SH-SY5Y (cell line): ENCODE results near the gene SOCS4.

Source experiments
- GATA2 ChIP-seq: IDR thresholded peaks from 2 replicates; pipeline ENCODE4 v1.6.1; 2011; ENCODE audit warnings: mild to moderate bottlenecking, low read depth, low read length
- GATA3 ChIP-seq: IDR thresholded peaks from 2 replicates; pipeline ENCODE4 v1.6.1; 2011; ENCODE audit warnings: low read depth, mild to moderate bottlenecking, low read length, moderate library complexity

The SOCS4 gene

GRCh38 chr14:55026793-55027561, at the start of gene SOCS4, which contains the start of gene WDHD1:
Gene SOCS4 (plus strand): TSS chr14:55027236. CDS start chr14:55043042, 15,806 bp downstream.
Gene WDHD1 (minus strand): TSS chr14:55027099. CDS start chr14:55026787, 312 bp downstream.
- TF ChIP-seq GATA2 = no peak; the same call in 1 of the 2 replicates
- no peak for TF ChIP-seq GATA3

GRCh38 chr14:54979039-54979438, 48.0 kb upstream of the SOCS4 start:
- no peak for TF ChIP-seq GATA3
- TF ChIP-seq GATA2 = no peak

- TF ChIP-seq GATA3 (no peak), GATA2 (no peak)
Measured at GRCh38 chr14:54981698-54982097, 45.3 kb upstream of the SOCS4 start.

- no peak for TF ChIP-seq GATA3
- TF ChIP-seq GATA2 = no peak
Measured at GRCh38 chr14:54985156-54985555, 41.9 kb upstream of the SOCS4 start.

- TF ChIP-seq GATA2 = no peak
- TF ChIP-seq GATA3 = no peak
Measured at GRCh38 chr14:55000381-55000780, 26.7 kb upstream of the SOCS4 start.

GRCh38 chr14:55005071-55005470, 22.0 kb upstream of the SOCS4 start:
- TF ChIP-seq GATA3 = no peak
- no peak for TF ChIP-seq GATA2

GRCh38 chr14:55015006-55015405, 12.0 kb upstream of the SOCS4 start:
- TF ChIP-seq GATA2 (no peak), GATA3 (no peak)

- TF ChIP-seq GATA2 (no peak), GATA3 (no peak)
Measured at GRCh38 chr14:55019968-55020554, 7.0 kb upstream of the SOCS4 start.

GRCh38 chr14:55025948-55026347, 1.1 kb upstream of the SOCS4 start:
- TF ChIP-seq GATA2 (no peak), GATA3 (no peak)

- TF ChIP-seq GATA2 (no peak), GATA3 (no peak)
Measured at GRCh38 chr14:55026441-55026792, 619 bp upstream of the SOCS4 start.

- TF ChIP-seq GATA2 = no peak
- no peak for TF ChIP-seq GATA3
Measured at GRCh38 chr14:55028066-55028465, 1.0 kb downstream of the SOCS4 start.

GRCh38 chr14:55028476-55028875, 1.4 kb downstream of the SOCS4 start:
- TF ChIP-seq GATA3 (no peak), GATA2 (no peak)

- TF ChIP-seq GATA3 = no peak
- TF ChIP-seq GATA2 = no peak
Measured at GRCh38 chr14:55031190-55031589, 4.2 kb downstream of the SOCS4 start.

- TF ChIP-seq GATA3 (no peak), GATA2 (no peak)
Measured at GRCh38 chr14:55038708-55039107, 11.7 kb downstream of the SOCS4 start.

- TF ChIP-seq GATA3 = no peak
- TF ChIP-seq GATA2 = no peak
Measured at GRCh38 chr14:55043528-55043927, 16.5 kb downstream of the SOCS4 start.
